ENCODE data around the gene EHF.

The EHF gene

GRCh38 chr11:34575671-34576070, 45.2 kb upstream of the EHF start:
- TF ChIP-seq ZFP3 (CRISPR knock-in tag; IDR thresholded peaks at IDR 0.05) (no peak), CSDC2 (CRISPR knock-in tag; IDR thresholded peaks at IDR 0.05) (no peak), GLIS3 (CRISPR knock-in tag; IDR thresholded peaks at IDR 0.05) (no peak), ARNTL (CRISPR knock-in tag; IDR thresholded peaks at IDR 0.05; ENCODE audit: borderline replicate concordance, low read depth) (no peak), TOX (CRISPR knock-in tag; IDR thresholded peaks at IDR 0.05; ENCODE audit: borderline replicate concordance) (no peak), ISL1 (CRISPR knock-in tag; IDR thresholded peaks at IDR 0.05) (no peak), SNAI2 (CRISPR knock-in tag; IDR thresholded peaks at IDR 0.05) (no peak), CSRNP3 (CRISPR knock-in tag; IDR thresholded peaks at IDR 0.05) (no peak), PATZ1 (CRISPR knock-in tag; IDR thresholded peaks at IDR 0.05; ENCODE audit: borderline replicate concordance) (no peak), ZC3H10 (CRISPR knock-in tag; IDR thresholded peaks at IDR 0.05) (no peak), BACH2 (CRISPR knock-in tag; IDR thresholded peaks at IDR 0.05; ENCODE audit: borderline replicate concordance) (no peak), ZNF8 (CRISPR knock-in tag; IDR thresholded peaks at IDR 0.05) (no peak), TSHZ2 (CRISPR knock-in tag; IDR thresholded peaks at IDR 0.05) (no peak)
- TF ChIP-seq, protein P1, sequence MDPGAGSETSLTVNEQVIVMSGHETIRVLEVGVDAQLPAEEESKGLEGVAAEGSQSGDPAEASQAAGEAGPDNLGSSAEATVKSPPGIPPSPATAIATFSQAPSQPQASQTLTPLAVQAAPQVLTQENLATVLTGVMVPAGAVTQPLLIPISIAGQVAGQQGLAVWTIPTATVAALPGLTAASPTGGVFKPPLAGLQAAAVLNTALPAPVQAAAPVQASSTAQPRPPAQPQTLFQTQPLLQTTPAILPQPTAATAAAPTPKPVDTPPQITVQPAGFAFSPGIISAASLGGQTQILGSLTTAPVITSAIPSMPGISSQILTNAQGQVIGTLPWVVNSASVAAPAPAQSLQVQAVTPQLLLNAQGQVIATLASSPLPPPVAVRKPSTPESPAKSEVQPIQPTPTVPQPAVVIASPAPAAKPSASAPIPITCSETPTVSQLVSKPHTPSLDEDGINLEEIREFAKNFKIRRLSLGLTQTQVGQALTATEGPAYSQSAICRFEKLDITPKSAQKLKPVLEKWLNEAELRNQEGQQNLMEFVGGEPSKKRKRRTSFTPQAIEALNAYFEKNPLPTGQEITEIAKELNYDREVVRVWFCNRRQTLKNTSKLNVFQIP (CRISPR knock-in tag; IDR thresholded peaks at IDR 0.05; ENCODE audit: borderline replicate concordance, low read depth) = no peak
- ATAC-seq = no peak

DNA sequence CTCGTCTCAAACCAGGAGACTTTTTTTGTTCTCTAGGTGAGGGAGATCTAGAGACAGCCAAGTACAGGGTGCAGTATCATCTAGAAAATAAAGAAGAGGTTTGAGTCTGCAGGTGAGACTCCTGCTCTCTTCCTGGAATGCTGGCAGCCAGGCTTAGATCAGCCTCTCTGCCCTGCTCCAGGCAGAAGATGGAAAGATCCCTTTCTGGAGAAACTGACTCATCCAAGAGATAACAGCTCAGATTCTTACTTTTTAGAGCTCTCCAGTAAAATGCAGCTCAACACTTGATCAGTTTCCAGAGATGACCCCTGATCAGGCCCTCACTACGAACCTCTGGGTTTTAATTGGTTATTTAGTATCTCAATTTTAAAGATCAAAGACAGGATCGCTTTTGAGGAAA, 44.6 kb upstream of the EHF start:
- no peak for ATAC-seq
- TF ChIP-seq ZNF8 (CRISPR knock-in tag; IDR thresholded peaks at IDR 0.05) = no peak
- TF ChIP-seq OSR1 (CRISPR knock-in tag; IDR thresholded peaks at IDR 0.05) = no peak
- TF ChIP-seq TOX (CRISPR knock-in tag; IDR thresholded peaks at IDR 0.05; ENCODE audit: borderline replicate concordance) = no peak
- no peak for TF ChIP-seq PPARA (CRISPR knock-in tag; IDR thresholded peaks at IDR 0.05; ENCODE audit: borderline replicate concordance)
- TF ChIP-seq, protein P2, sequence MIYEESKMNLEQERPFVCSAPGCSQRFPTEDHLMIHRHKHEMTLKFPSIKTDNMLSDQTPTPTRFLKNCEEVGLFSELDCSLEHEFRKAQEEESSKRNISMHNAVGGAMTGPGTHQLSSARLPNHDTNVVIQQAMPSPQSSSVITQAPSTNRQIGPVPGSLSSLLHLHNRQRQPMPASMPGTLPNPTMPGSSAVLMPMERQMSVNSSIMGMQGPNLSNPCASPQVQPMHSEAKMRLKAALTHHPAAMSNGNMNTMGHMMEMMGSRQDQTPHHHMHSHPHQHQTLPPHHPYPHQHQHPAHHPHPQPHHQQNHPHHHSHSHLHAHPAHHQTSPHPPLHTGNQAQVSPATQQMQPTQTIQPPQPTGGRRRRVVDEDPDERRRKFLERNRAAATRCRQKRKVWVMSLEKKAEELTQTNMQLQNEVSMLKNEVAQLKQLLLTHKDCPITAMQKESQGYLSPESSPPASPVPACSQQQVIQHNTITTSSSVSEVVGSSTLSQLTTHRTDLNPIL (CRISPR knock-in tag; IDR thresholded peaks at IDR 0.05; ENCODE audit: low read depth) = no peak
- TF ChIP-seq ESRRG (CRISPR knock-in tag; IDR thresholded peaks at IDR 0.05) = no peak
- TF ChIP-seq TSHZ2 (CRISPR knock-in tag; IDR thresholded peaks at IDR 0.05) = no peak
- no peak for TF ChIP-seq TCF4 (CRISPR knock-in tag; IDR thresholded peaks at IDR 0.05; ENCODE audit: borderline replicate concordance)
- no peak for TF ChIP-seq GLIS3 (CRISPR knock-in tag; IDR thresholded peaks at IDR 0.05)
- no peak for TF ChIP-seq ZFP30 (CRISPR knock-in tag; IDR thresholded peaks at IDR 0.05)
- TF ChIP-seq, protein P1 (CRISPR knock-in tag; IDR thresholded peaks at IDR 0.05; ENCODE audit: borderline replicate concordance, low read depth) = no peak
- TF ChIP-seq CSDC2 (CRISPR knock-in tag; IDR thresholded peaks at IDR 0.05) = no peak
- no peak for TF ChIP-seq ARNTL (CRISPR knock-in tag; IDR thresholded peaks at IDR 0.05; ENCODE audit: borderline replicate concordance, low read depth)
- TF ChIP-seq ZC3H10 (CRISPR knock-in tag; IDR thresholded peaks at IDR 0.05) = no peak
- TF ChIP-seq ZFP3 (CRISPR knock-in tag; IDR thresholded peaks at IDR 0.05) = no peak
